GM12878 (cell line): ENCODE results near the gene TCF25. TPM values are rescaled to one million over a fixed set of nuclear protein-coding genes. Genes with fewer than 3 reads are reported as not detected.

Experiments used
- ASH2L ChIP-seq: fragments of 300-600, 200-600 bp; sonication (generic); IDR thresholded peaks from 2 replicates; pipeline ENCODE4 v1.6.1; 2017; ENCODE audit warnings: low read depth, mild to moderate bottlenecking, borderline replicate concordance
- BMI1 ChIP-seq: fragments of 450-650 bp; IDR thresholded peaks from 2 replicates; pipeline ENCODE4 v1.6.1; 2016; ENCODE audit warnings: mild to moderate bottlenecking, moderate library complexity, borderline replicate concordance
- CHD2 ChIP-seq: IDR thresholded peaks from 2 replicates; pipeline ENCODE4 v1.6.1; 2011; ENCODE audit warnings: low read depth, low read length, improper control_type of control experiment, borderline replicate concordance
- CUX1 ChIP-seq: IDR thresholded peaks from 2 replicates; pipeline ENCODE4 v1.6.1; 2012; ENCODE audit warnings: improper control_type of control experiment, low read depth, low read length; ENCODE audit not compliant: insufficient replicate concordance
- FOXM1 ChIP-seq: IDR thresholded peaks from 2 replicates; pipeline ENCODE4 v1.6.1; 2012; ENCODE audit warnings: low read depth, mild to moderate bottlenecking, inconsistent platforms, low read length, moderate library complexity
- HDAC2 ChIP-seq: fragments of 200-600 bp; sonication (generic); IDR thresholded peaks from 2 replicates; pipeline ENCODE4 v1.6.1; 2017
- HDGF ChIP-seq: fragments of 450-650 bp; IDR thresholded peaks from 2 replicates; pipeline ENCODE4 v1.6.1; 2016; ENCODE audit warnings: antibody characterized with exemption
- JUNB ChIP-seq: IDR thresholded peaks from 2 replicates; pipeline ENCODE4 v1.6.1; 2016; ENCODE audit warnings: antibody characterized with exemption, mild to moderate bottlenecking
- JUND ChIP-seq: IDR thresholded peaks from 2 replicates; pipeline ENCODE4 v1.6.1; 2012; ENCODE audit warnings: low read depth, mild to moderate bottlenecking, low read length, improper control_type of control experiment, moderate library complexity
- KAT2A ChIP-seq: conservative IDR thresholded peaks from 2 replicates; pipeline ENCODE4 v1.6.1; 2011; ENCODE audit warnings: low read depth, low read length; ENCODE audit not compliant: control insufficient read depth
- LARP7 ChIP-seq: fragments of 450-650 bp; IDR thresholded peaks from 2 replicates; pipeline ENCODE4 v1.6.1; 2017; ENCODE audit warnings: mild to moderate bottlenecking
- MEF2B ChIP-seq: fragments of 450-650 bp; IDR thresholded peaks from 2 replicates; pipeline ENCODE4 v1.6.1; 2018; ENCODE audit warnings: mild to moderate bottlenecking, moderate library complexity; ENCODE audit not compliant: partially characterized antibody, poor library complexity, severe bottlenecking
- NBN ChIP-seq: fragments of 450-650 bp; IDR thresholded peaks from 2 replicates; pipeline ENCODE4 v1.6.1; 2016
- POLR2A ChIP-seq: IDR thresholded peaks from 2 replicates; pipeline ENCODE4 v1.6.1; 2011; ENCODE audit warnings: low read depth, mild to moderate bottlenecking, low read length
- RAD51 ChIP-seq: fragments of 450-650 bp; IDR thresholded peaks from 2 replicates; pipeline ENCODE4 v1.6.1; 2016; ENCODE audit warnings: moderate library complexity, mild to moderate bottlenecking, inconsistent platforms
- RELA ChIP-seq: fragments of 450-650 bp; IDR thresholded peaks from 2 replicates; pipeline ENCODE4 v1.8.0; 2014; ENCODE audit warnings: borderline replicate concordance; ENCODE audit not compliant: partially characterized antibody
- RFX5 ChIP-seq: IDR thresholded peaks from 2 replicates; pipeline ENCODE4 v1.6.1; 2011; ENCODE audit warnings: low read depth, low read length, improper control_type of control experiment
- SP1 ChIP-seq: IDR thresholded peaks from one replicate; pipeline ENCODE4 v1.6.1; 2011; ENCODE audit warnings: low read depth, low read length
- SRF ChIP-seq, 2 experiments: IDR thresholded peaks; 2 replicates each; pipeline ENCODE4 v1.6.1; 2011; ENCODE audit warnings: low read depth in 2 of 2, low read length in 2 of 2, mild to moderate bottlenecking in 1 of 2, moderate library complexity in 1 of 2
- STAT3 ChIP-seq: IDR thresholded peaks from 2 replicates; pipeline ENCODE4 v1.6.1; 2011; ENCODE audit warnings: low read depth, low read length, improper control_type of control experiment
- ZNF217 ChIP-seq: fragments of 450-650 bp; IDR thresholded peaks from 2 replicates; pipeline ENCODE4 v1.6.1; 2017; ENCODE audit warnings: antibody characterized with exemption, mild to moderate bottlenecking
- polyA plus RNA-seq, 11 experiments: library from polyadenylated mRNA; depleted of rRNA in 4 of 11; unstranded in 6 of 11; stranded (reverse) in 5 of 11; fragments of >200 nt; fragmentation: Nextera tagmentation in 4 of 11; fragmentation: Illumina TruSeq in 1 of 11; extraction: Ambion mirVana in 4 of 11; extraction: Trizol in 1 of 11; gene quantifications; 1 replicate in 1 of 11; 2 replicates in 10 of 11; pipeline versions ENCODE4 v1.2.1 to v1.2.3, GENCODE V29; 2011 to 2016; ENCODE audit warnings: inconsistent platforms in 2 of 11, missing spikeins in 2 of 11, low read depth in 1 of 11
- total RNA-seq, 4 experiments: library from RNA; depleted of rRNA in 3 of 4; stranded (reverse); fragments of >200 nt in 3 of 4; fragmentation: Illumina TruSeq in 1 of 4; extraction: Trizol in 1 of 4; gene quantifications; 2 replicates each; pipeline versions ENCODE4 v1.2.1 to v1.2.3, GENCODE V29; 2013 to 2021
- TF ChIP-seq, protein P1 (sequence below): fragments of 450-650 bp; IDR thresholded peaks from 2 replicates; pipeline ENCODE4 v1.6.1; 2018; ENCODE audit warnings: mild to moderate bottlenecking, low read depth, moderate library complexity; ENCODE audit not compliant: partially characterized antibody
- TF ChIP-seq, protein P2 (sequence below): fragments of 450-650 bp; conservative IDR thresholded peaks from 2 replicates; pipeline ENCODE4 v1.6.1; 2017; ENCODE audit warnings: mild to moderate bottlenecking, moderate library complexity

TCF25 gene
- total and polyA plus RNA-seq, 10 of the 15 experiments (the other 5 are each of a cell fraction or from before 2014, with no cell fraction given): 8.4 to 130 (median 89.4) TPM

- TF ChIP-seq CUX1 (no peak), CHD2 (no peak), RFX5 (no peak), MEF2B (no peak), POLR2A (no peak), SRF (IDR thresholded peaks at IDR 0.05; ENCODE audit: low read depth in 2 of 2, low read length in 2 of 2) (no peak), STAT3 (no peak), ASH2L (no peak), BMI1 (no peak), RELA (no peak), RAD51 (no peak), HDGF (no peak), NBN (no peak), ZNF217 (no peak), JUND (no peak), HDAC2 (no peak), LARP7 (no peak), JUNB (no peak), SP1 (no peak), KAT2A (no peak), FOXM1 (no peak)
- TF ChIP-seq, protein P1, sequence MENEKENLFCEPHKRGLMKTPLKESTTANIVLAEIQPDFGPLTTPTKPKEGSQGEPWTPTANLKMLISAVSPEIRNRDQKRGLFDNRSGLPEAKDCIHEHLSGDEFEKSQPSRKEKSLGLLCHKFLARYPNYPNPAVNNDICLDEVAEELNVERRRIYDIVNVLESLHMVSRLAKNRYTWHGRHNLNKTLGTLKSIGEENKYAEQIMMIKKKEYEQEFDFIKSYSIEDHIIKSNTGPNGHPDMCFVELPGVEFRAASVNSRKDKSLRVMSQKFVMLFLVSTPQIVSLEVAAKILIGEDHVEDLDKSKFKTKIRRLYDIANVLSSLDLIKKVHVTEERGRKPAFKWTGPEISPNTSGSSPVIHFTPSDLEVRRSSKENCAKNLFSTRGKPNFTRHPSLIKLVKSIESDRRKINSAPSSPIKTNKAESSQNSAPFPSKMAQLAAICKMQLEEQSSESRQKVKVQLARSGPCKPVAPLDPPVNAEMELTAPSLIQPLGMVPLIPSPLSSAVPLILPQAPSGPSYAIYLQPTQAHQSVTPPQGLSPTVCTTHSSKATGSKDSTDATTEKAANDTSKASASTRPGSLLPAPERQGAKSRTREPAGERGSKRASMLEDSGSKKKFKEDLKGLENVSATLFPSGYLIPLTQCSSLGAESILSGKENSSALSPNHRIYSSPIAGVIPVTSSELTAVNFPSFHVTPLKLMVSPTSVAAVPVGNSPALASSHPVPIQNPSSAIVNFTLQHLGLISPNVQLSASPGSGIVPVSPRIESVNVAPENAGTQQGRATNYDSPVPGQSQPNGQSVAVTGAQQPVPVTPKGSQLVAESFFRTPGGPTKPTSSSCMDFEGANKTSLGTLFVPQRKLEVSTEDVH: no peak
- TF ChIP-seq, protein P2, sequence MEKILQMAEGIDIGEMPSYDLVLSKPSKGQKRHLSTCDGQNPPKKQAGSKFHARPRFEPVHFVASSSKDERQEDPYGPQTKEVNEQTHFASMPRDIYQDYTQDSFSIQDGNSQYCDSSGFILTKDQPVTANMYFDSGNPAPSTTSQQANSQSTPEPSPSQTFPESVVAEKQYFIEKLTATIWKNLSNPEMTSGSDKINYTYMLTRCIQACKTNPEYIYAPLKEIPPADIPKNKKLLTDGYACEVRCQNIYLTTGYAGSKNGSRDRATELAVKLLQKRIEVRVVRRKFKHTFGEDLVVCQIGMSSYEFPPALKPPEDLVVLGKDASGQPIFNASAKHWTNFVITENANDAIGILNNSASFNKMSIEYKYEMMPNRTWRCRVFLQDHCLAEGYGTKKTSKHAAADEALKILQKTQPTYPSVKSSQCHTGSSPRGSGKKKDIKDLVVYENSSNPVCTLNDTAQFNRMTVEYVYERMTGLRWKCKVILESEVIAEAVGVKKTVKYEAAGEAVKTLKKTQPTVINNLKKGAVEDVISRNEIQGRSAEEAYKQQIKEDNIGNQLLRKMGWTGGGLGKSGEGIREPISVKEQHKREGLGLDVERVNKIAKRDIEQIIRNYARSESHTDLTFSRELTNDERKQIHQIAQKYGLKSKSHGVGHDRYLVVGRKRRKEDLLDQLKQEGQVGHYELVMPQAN: no peak
Measured at GRCh38 chr16:89841275-89841674, 32.1 kb upstream of the TCF25 start (continued).
